LNCaP clone FGC (cell line): Measurements from ENCODE around the gene SRBD1.

Experiments
- DNase-seq: peaks from one replicate; pipeline ENCODE4 v3.0.0-alpha.2; 2011; ENCODE audit warnings: low read depth
- H3K4me3 ChIP-seq: 2 replicates; pipeline ENCODE4 v1.5.1; 2011; ENCODE audit warnings: mild to moderate bottlenecking, low read depth, low read length, control low read depth
- CTCF ChIP-seq: IDR thresholded peaks from 2 replicates; pipeline ENCODE4 v1.5.1; 2012; ENCODE audit warnings: mild to moderate bottlenecking; ENCODE audit not compliant: control insufficient read depth, insufficient read depth; ENCODE audit errors: extremely low read depth

Gene SRBD1

DNA sequence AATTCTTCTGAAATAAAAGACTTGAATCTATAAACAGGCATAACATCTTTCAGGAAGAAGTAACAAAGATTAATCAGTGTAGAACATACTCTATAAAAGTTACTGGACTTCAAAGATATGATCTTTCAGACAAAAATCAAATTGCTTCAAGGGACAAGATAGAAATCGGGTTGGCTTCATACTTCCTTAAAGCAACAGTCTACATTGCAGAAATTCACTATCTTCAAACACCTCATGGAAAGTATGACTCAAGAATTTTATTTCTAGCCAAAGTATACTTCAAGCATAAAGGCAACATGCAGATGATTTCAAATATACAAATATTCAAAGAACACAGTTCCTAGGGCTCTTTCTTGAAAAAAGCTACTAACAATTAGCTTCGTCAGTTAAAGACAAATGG is 240.7 kb downstream of the SRBD1 start:
- no peak overlapping the region for H3K4me3 ChIP-seq
- DNase-seq = no peak
- TF ChIP-seq CTCF = no peak

- DNase-seq = no peak
- H3K4me3 ChIP-seq = no peak overlapping the region
- TF ChIP-seq CTCF = no peak
These were observed 242.3 kb downstream of the SRBD1 start for GRCh38 chr2:45368792-45369191.

- no peak overlapping the region for H3K4me3 ChIP-seq
- no peak for TF ChIP-seq CTCF
- DNase-seq = no peak
These were observed 249.4 kb downstream of the SRBD1 start for GRCh38 chr2:45361666-45362065.

DNA sequence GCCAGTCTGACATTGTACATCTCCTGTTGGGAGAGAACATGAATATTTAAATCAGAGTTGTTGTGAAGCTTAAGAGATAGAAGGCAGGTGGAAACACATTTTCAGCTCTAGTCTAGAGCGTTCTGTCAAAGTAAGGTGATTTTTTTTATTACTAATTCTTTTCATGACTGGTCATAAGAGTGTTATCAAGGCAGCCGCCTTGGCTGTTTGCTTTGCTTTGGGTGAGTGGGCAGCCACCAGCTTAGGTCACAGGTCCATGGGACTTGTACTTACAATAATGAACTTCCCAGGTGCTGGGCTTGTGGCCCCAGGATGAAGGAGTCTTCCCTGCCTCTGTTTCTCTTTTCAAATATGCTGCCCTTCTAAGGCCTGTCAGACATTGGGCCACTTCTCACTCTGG is 256.3 kb downstream of the SRBD1 start:
- no peak for TF ChIP-seq CTCF
- H3K4me3 ChIP-seq = no peak overlapping the region
- no peak for DNase-seq

- no peak overlapping the region for H3K4me3 ChIP-seq
- no peak for DNase-seq
- TF ChIP-seq CTCF = no peak
These were observed 257.2 kb downstream of the SRBD1 start for GRCh38 chr2:45353879-45354278.

GRCh38 chr2:45352506-45352905 is 258.6 kb downstream of the SRBD1 start:
- no peak for TF ChIP-seq CTCF
- no peak for DNase-seq
- H3K4me3 ChIP-seq = no peak overlapping the region

- H3K4me3 ChIP-seq = no peak overlapping the region
- no peak for DNase-seq
- no peak for TF ChIP-seq CTCF
These were observed 265.5 kb downstream of the SRBD1 start for GRCh38 chr2:45345331-45346234.
